GM21515 (cell line): Measurements from ENCODE around the gene IQGAP3.

Source experiments
- ATAC-seq: cut with Tn5 transposase; IDR thresholded peaks from one replicate; pipeline ENCODE4 v1.9.1; 2021; ENCODE audit not compliant: unreplicated experiment

Gene IQGAP3

DNA sequence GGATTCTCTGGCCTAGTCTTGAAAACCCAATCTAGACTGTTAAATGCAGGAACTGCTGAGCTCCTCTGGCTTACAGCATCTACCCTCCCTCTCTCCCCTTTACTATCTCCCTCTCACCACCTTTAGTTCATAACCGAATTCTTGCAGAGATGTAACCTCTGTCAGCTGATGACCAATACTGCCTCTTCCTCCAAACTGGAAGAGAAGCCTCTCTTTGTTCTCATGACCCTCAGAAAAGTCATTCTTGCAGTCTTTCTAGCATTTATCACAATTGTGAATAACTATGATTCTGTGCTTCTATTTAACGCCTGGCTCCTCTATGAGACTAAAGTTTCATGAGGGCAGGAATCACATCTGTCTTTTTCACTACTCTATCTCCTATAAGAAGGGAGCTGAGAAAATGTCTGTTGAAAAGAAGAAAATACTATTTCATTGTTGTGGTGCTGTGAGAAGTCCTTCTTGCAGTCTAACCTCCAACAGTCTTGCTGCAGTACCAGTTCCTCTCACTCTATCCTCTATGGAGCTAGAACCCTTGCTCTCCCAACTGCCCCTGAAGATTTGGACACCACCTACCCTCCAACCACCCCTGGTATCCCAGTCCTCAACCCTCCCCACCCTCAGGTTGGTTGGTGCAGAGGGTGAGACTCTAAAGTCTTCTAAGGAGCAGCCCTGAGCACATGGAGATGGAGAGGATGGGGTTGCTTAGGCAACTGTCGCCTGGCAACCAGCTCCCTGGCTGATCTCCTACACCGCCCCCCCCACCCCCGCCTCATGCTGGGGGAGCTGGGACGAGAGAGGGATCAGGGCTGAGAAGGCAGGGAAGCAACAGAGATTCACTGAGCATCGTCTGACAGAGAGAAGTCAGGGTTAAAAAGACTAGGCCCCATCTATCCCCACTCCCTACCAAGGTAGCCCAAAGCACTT, 85.7 kb downstream of the IQGAP3 start:
- ATAC-seq: no peak

DNA sequence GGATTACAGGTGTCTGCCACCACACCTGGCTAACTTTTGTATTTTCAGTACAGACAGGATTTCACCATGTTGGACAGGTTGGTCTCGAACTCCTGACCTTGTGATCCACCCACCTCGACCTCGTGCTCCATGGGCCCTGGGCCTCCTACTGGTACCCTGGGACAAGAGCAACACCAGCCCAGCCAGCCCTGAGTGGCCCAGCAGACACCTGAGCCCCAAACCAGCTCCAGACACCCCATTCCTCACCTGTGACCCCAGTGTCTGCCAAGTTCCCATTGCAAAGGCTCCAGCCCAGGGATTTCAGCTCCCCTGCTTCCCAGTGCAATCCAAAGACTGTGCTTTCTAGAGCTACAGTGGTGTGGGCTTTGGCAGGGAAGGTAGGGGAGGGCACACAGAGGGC, 86.4 kb downstream of the IQGAP3 start:
- ATAC-seq: no peak

DNA sequence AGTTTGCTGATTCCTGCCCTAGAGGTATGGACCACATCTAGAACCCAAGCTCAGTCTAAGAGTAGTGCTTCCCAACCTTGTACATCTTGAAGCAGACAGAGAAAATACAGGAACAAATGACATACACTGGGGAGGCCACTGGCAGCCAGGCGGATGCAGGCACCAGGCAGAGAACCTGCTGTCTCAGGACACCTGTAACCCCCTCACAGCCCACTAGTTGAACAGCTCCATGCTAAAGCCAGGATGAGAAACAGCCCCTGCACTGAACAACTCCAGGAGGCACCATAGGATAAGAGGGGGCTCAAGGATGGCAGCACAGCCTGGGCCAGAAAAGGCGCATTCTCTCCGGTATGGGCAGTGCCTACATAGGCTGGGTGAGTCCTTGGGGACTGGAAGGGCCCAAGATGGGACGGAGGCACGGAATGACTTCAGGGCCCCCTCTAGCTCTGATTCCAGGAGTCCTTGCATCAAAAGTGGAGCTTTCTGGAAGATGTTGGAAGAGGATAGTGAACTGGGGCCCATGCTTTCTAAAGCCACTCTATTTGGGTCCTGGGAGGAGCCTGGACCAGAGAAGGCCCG, 87.8 kb downstream of the IQGAP3 start:
- no peak for ATAC-seq

DNA sequence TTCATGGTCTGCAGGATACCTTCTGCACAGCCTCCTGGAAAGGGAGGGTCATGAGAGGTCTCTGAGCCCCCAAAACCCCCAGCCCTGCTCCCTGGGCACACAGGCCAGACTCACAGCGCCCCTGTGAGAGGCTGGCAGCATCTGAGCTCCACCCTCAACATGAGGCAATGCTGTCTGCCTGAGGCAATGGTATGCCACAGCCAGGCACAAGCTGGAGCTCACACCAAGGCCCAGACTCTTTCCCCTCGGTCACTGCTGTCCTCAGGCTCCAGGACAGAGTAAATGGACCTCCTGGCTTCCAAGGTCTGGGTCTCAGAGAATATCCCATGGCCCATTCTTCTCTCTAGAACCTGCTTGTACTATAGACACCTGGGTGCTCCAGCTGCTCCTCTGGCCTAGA, 89.0 kb downstream of the IQGAP3 start:
- ATAC-seq: no peak

DNA sequence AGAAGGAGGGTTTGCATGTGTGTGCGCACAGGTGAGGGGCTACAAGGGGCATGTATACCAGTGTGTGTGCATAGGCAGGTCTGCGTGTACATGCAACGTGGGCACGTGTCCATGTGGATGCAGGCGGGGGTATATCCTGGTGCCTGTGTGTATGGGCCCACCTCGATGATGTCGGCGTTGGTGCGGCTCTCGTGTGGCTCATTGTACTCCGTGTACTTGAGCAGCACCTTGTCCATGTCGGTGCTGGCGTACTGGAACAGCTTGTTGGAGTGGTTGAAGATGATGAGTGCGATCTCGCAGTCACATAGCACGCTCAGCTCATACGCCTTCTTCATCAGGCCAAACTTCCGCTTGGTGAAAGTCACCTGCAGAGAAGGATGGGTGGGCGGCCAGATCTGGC, 90.1 kb downstream of the IQGAP3 start:
- no peak for ATAC-seq

DNA sequence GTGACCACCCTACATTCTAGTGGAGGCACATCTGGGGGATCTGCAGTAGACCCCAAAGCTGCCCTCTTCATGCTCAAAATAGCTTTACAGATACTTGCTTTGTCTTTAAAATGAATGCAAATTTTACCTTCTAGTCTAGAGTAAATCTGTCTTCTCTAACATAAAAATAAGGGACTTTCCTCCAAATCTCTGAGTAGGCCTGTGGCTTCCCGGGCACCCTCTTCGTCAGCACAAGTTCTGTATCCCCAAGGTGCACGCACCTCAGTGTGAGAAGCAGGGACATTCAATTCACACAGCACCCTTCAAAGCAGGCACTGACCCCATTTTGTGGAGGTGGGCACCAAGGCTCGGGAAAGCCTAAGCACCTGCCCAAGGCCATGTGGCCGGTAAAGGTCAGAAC, 90.8 kb downstream of the IQGAP3 start:
- ATAC-seq: no peak

DNA sequence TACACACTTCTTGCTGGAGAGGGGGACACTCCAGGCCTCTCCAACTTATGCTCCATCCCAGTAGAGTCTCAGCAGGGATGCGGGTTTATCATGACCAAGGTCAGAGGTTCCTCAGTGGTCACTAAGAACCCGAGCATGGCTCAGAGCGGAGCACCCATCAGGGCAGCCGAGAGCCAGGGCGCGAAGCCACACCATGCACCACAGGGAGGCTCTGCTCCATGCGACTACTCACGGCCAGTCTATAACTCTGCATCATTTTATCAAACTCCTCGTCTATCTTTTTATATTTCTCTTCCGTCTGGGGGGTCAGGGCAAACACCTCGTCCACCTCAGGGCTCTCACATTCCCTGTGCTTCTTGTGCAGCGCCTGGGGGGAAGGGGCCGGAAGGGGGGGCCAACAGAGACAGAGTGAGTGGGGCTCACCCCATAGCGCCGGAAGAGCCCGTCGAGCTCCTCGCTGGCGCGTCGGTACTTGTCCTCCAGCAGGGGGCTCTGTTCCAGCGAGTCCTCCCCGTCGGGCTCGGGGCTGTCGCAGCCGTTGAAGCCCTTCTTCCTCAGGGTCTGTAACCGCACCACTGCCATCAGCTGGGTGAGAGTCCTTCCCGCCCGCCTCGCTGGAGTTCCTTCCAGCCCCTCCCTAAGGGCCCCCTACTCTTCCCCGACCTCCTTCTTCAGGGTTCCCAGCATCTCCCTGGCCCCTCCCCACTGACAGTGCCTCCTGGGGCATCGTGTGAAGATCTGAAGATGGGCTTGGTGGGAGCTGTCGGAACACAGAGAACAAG, 91.8 kb downstream of the IQGAP3 start:
- peak; percentile 39 for ATAC-seq

DNA sequence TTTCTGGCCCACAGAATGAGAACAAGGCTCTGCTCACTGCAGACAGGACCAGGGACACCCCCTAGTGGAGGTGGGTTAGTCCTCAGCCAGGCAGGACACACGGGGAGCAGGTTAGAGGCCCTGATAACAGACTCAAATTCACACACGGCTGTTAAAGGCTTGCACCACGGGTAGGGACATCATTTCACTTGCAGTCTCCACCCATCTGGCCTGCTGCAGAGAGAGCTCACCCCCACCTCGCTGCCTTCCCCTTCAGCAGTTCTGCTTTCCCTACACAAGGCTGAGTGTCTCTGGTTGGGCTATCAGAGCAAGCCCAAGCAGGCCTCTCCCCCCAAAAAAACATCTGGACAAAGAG, 92.4 kb downstream of the IQGAP3 start:
- no peak for ATAC-seq

DNA sequence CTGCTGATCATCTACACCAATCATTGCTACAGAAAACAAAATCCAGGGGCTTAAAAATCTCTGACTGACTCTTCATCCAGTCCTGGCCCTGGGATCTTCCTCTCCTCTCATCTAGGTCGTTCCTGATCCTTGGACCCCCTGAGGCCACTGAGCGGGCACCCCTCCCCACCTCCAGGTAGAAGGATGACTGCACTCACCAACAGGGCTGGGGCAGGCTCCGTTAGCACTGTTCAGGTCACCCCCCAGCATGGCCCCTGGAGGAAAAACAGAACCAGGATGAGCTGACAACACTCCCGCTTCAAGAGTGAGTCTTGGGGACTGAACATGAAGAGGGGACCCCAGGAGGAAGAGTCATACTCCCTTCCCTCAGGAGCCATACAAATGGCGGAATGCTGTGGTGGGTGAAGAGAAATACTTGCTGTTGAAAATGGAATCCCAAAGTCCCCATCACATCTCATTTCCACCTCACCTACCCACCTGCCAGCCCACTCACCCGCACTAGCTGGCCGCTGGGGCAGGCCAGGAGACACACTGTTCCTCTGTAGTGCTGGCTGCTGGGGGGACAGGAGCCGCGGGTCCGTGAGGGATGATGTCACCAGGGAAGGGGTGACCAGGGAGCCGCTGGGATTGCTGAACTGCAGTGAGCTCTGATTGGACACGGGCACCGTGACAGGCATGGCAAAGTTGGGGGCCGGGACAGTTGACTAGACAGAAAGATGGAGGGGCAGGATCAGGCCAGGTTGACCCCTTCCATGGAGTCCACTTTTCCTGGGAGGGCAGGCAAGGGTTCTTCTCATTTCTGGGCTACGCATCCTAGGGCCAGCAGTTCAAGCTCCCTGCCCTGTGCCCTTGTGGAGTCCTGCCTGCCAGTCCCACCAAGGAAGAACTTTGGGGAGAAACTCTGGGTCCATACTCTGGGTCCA, 93.0 kb downstream of the IQGAP3 start:
- no peak for ATAC-seq

DNA sequence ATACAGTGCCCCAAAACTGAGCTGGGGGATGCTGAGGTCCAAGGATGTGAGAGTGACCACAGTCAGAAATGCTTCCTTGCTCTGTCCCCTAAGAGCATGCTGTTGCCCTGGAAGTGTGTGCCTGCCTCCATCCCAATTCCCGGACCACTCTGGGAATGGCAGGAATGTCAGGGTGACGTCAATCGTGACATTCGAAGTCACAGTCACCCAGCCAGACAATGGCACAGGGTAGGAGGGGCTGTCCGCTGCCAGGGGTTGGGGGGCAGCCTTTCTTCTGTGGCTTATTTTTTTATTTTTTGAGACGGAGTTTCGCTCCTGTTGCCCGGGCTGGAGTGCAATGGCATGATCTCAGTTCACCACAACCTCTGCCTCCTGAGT, 94.1 kb downstream of the IQGAP3 start:
- no peak for ATAC-seq

DNA sequence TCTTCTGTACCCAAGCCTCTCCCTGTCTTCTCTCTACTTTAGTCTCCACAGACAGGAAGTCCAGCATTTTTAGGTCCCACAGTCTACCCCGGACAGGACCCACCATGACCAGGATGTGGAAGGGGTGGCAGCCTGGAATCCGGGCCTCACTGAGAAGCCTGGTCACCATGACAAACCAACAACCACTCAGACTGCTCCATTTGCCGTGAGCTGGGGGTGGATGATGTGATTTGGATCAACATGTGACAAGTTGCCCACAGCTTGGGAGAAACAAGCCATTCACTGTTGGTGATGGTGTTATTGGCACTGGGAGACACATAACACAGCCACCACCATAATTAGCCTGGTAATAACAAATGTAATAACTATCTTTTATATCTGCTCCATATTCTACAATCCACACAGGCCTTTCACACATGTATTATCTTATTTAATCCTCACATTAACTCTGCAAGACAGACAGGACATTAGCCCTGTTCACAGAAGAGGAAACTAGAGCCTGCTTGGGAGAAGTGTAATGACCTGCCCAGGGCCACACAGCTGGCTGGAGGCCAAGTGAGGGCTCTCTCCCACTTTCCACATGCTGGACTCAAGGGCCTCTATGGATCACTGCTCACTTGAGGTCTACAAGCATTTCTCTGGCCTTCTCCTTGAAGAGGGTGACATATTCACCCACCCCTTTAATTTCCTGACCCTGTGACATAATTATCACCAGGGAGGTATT, 94.7 kb downstream of the IQGAP3 start:
- no peak for ATAC-seq

DNA sequence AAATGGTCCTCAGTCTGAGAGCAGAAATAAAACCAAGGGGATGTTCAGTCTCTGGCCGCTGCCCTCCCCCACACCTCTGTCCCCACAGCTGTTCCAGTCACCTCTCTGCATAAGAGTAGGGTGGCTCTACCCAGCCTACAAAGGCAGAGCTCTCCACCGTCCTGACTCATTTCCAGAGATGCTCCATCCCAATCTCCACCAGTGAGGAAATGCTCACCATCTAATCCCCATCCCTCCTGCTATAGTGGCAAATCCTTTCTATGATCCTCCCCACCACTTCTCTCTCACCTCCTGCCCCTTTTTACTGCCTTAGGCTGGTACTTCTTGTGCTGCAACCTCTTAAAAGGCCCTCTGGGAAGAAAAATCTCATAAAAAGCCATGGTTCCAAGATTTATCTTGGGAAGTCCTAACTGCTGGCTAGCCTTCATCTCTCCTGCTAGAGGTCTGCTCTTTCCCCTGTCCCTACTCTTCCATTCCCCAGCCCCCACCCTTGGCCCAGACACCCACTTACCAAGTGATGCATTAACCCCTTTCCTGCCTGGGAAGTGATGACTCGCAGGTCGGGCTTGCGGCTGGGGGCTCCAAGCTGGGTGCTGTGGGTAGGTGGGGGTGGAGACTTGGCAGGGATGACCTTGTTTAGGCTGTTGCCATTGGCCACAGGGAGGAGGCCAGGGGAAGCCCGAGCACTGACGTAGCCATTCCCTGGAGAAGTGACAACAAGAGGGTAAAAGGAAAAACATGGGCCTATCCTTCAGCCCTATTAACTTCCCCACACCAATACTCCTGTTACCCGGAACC, 95.7 kb downstream of the IQGAP3 start:
- no peak for ATAC-seq

DNA sequence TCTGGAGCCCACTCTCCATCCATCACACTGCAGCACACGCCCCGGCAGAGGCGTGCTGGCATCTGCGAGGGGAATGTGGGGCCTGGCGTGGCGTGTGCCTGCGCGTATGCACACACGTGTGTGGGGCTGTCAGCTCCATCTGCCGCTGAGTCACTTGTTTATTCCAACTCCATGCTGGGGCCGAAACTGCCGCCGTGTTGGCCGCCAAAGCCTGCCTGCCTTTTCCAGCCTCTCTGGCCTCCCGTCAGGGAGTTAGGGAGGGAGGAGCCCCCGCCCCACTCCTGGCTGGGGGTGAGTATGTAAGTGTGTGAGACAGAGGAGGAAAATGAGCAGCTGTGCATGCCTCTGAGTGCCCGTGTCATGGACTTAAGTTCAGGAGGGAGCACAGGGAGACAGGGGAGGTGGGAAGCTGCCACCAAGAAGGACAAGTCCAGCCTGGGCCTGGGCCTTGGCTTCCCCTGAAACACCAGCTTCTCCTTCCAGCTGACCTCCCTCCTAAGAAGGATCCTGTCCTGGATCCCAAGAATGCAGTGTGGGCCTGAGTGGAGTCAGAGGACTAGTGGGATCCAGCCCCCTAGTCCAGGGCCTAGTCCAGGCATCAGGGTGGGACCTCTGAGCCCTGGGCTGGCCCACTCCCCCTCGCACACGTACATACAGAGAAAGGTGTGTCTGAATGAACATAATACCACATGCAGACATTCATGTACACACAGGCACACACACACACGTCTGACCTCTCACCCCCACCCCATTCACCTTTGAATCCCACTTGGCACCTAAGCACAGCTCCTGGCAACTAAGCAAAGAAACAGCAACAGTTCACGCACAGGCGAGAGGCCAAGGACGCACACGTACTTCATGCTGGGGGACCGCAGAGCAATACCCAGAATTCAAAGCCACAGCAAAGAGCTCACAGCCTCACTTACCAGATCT, 96.5 kb downstream of the IQGAP3 start:
- ATAC-seq: no peak
